Right hindlimb (tissue), 1 donor: ENCODE data around the gene OR10AG1.

Experiments used
- DNase-seq: peaks from one replicate; pipeline ENCODE4 v3.0.0-alpha.2; 2018

OR10AG1 gene

GRCh38 chr11:55969845-55970244 is at the start of gene OR10AG1:
OR10AG1 (minus strand) TSS chr11:55969945; CDS start chr11:55969907, 38 bp downstream.
- DNase-seq = no peak

- DNase-seq = no peak
These were observed 44.1 kb upstream of the OR10AG1 start for GRCh38 chr11:56013805-56014204.

GRCh38 chr11:56010716-56011115 is 41.0 kb upstream of the OR10AG1 start:
- no peak for DNase-seq

GRCh38 chr11:55994525-55994924 is 24.8 kb upstream of the OR10AG1 start, which contains the start of gene OR5F1:
OR5F1 (minus strand) TSS chr11:55994625; CDS start chr11:55994625, 0 bp downstream.
- no peak for DNase-seq

- DNase-seq = no peak
These were observed 1.2 kb upstream of the OR10AG1 start for GRCh38 chr11:55970935-55971334.

GRCh38 chr11:55967914-55968313 is 1.8 kb downstream of the OR10AG1 start:
- no peak for DNase-seq

GRCh38 chr11:55966391-55966790 is 3.4 kb downstream of the OR10AG1 start:
- no peak for DNase-seq

GRCh38 chr11:55956521-55956920 is 13.2 kb downstream of the OR10AG1 start:
- DNase-seq = no peak

- DNase-seq = no peak
These were observed 20.4 kb downstream of the OR10AG1 start for GRCh38 chr11:55949330-55949729.

- DNase-seq = no peak
These were observed 26.9 kb downstream of the OR10AG1 start for GRCh38 chr11:55942785-55943392.

- DNase-seq = no peak
These were observed 33.4 kb downstream of the OR10AG1 start, which contains the start of gene OR5I1 for GRCh38 chr11:55936300-55936699. OR5I1 (minus strand) TSS chr11:55936400; CDS start chr11:55936400, 0 bp downstream.

- DNase-seq = no peak
These were observed 49.2 kb downstream of the OR10AG1 start for GRCh38 chr11:55920537-55920936.
